HG03469 (cell line): Measurements from ENCODE around the gene RFK.
A peak's percentile ranks its signal among the peaks of the same experiment; 100 is the strongest.
"Not testable (repeated sequence)": the region's sequence is repeated elsewhere in the genome, so short reads cannot be mapped to it uniquely, and the experiment has no call there.

Experiments
- ATAC-seq: cut with Tn5 transposase; IDR thresholded peaks from one replicate; pipeline ENCODE4 v1.9.1; 2021; ENCODE audit warnings: mild to moderate bottlenecking, moderate library complexity, moderate number of reproducible peaks; ENCODE audit not compliant: unreplicated experiment

The RFK gene

DNA sequence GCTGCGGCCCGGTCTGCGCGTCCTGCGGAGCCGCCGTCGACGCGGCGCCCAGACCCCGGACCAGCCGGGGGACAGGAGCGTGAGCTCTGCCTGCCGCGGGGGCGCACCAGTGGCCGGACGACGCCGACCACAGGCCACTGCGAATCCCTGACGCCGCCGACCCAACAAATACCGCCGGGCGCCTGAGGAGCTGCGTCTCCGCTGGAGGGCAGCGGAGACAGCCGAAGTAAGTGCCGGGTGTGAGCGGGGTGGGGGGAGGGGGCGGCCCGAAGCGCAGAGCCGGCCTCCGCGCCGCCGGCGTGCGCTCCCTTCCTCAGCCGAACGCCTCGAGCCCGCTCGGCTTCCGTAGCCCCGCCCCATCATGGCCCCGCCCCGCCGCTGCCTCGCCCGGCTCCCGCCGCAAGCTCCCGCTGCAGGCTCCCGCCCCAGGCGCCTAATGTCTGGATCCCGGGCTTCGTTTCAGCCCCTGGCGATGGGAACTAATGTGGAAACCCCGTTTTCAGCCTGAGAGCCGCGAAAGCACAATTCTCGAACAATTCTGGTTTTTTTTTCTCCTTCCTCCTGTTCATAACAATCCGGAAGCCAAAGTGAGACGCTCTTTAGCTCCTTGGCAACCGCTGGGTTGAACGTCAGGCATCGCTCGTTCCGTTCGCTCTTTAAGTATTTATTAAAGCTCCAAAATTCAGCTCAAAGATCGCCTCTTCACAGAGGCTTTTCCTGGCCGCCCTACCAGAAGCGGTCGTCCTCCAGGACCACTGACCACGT lies at the start of gene RFK:
Gene RFK (minus strand): TSS at position 232 of the 765 bp plus-strand sequence. CDS start 255 bp downstream, outside the sequence.
- peak; percentile 43 for ATAC-seq

DNA sequence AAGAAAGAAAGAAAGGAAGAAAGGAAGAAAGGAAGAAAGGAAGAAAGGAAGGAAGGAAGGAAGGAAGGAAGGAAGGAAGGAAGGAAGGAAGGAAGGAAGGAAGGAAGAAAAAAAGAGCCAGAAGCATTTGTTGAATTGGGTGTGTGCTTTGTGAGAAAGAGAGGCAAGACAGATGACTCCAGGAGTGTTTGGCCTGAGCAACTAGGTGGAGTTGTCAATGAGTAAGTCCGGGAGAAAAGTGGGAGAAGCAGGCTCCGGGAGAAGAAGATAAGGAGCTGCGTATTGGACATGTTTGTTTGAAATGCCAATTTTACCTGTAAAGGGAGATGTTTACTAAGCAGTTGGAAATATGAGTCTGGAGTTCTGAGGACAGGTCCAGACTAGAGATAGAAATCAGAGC lies 49.7 kb upstream of the RFK start:
- ATAC-seq = no peak

DNA sequence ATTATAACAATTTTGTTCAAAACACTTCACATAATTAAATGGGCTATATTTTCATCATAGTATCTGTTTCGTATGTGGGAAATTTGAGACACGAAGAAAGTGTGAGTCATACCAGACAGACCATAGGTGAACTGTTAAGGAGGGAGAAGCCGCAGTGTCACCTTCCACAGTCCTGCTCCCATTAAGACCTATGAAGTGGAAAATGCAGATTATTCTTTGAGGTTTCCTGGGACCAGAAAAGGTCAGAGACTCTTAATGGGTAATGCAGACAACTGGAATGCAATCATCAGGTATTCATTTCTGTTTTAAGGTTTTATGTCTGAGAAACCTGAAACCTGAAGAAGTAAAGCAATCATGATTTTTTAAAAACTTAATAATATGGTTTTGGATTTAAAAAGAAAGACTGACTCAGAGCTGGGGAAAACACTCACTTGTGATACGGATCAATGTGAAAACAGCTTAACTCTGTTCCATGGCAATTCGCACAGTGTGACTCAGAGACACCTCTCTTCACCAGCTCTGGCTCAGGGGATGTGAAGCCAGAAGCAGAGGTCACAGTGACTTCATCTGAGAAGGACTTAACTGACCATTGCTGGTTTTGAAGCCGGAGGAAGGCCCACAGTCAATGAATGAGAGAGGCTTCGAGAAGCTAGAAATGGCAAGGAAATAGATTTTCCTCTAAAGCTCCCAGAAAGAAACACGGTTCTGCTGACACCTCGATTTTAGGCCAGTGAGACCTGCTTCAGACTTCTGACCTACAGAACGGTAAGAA lies 47.5 kb upstream of the RFK start:
- peak; percentile 47 for ATAC-seq

DNA sequence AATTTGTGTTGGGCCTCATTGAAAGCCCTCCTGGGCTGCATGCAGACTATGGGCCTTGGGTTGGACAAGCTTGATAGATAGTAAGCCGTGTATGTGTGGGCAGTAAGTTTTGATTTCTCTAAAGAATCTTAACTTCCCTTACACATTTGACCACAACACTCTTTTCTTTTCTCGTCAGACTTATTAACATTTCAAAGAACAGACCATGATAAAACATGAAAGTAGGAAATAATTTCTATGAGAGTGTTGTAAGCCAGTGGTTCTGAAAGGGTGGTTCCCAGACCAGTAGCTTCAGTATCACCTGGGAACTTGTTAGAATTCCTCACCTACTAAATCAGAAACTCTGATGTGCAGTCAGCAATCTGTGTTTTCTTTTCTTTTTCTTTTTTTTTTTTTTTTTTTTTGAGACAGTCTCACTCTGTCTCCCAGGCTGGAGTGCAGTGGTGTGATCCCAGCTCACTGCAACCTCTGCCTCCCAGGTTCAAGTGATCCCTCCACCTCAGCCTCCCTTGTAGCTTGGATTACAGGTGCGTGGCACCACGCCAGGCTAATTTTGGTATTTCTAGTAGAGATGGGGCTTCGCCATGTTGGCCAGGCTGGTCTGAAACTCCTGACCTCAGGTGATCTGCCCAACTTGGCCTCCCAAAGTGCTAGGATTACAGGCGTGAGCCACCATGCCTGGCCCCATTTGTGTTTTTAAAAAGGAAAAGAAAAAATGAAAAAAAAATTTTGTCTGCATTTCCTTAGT lies 44.8 kb upstream of the RFK start:
- ATAC-seq = peak; percentile 67

DNA sequence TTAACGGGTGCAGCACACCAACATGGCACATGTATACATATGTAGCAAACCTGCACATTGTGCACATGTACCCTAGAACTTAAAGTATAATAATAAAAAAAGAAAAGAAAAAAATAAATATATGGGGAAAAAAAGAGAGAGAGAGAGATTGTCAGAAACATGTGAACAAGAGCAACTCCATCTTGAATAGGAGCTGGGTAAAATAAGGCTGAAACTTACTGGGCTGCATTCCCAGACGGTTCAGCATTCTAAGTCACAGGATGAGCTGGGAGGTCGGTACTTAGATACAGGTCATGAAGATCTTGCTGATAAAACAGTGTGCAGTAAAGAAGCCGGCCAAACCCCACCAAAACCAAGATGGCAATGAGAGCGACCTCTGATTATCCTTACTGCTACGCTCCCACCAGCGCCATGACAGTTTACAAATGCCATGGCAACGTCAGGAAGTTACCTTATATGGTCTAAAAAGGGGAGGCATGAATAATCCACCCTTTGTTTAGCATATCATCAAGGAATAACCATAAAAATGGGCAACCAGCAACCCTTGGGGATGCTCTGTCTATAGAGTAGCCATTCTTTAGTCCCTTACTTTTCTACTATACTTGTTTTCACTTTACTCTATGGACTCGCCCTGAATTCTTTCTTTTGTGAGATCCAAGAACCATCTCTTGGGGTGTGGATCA lies 42.9 kb upstream of the RFK start:
- not testable (repeated sequence) for ATAC-seq

DNA sequence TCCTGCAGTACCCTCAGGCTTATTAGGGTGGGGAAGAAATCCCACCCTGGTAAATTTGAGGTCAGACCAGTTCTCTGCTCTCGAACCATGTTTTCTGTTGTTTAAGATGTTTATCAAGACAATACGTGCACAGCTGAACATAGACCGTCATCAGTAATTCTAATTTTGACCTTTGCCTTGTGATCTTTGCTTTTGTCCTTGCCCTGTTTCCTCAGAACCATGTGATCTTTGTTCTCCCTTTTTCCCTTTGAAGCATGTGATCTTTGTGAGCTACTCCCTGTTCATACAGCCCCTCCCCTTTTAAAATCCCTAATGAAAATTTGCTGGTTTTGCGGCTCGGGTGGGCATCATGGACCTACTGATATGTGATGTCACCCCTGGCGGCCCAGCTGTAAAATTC lies 40.7 kb upstream of the RFK start:
- ATAC-seq = not testable (repeated sequence)

DNA sequence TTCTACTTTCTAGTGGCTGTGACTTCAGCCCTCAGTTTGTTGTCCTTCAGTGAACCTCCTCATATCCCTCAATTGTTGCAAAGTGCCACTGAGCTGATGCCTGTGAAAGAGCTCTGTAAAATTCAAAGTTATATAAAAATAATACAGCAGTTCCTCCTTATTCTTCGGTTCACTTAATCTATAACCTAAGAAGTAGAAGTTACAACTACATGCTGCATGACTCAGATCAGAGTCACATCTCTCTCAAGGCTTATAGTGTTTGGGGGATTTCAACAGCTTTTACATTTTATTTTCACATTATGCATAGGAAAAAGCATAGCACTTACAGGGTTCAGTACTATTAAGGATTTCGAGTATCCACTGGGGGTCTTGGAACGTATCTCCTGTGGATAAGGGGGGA lies 39.6 kb upstream of the RFK start:
- no peak for ATAC-seq

DNA sequence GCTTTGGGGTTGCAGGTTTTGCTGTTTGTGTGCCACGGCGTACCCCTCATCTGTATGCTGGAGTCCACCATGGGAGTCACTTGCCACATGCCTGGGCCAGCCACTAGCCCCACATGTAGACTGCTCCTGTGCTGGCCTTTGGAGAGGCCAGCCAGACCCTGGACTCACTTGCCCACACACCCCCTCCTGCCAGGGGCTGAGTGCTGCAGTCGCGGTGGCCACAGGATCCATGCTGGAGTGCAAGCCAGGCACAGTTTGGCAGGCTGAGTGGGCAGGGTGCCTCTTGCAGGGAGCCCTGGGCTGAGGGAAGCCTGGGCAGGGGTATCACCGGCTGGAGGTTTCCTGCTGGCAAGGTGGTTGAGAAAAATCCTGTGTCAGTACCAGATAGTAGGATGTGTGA lies 39.2 kb upstream of the RFK start:
- ATAC-seq = no peak

DNA sequence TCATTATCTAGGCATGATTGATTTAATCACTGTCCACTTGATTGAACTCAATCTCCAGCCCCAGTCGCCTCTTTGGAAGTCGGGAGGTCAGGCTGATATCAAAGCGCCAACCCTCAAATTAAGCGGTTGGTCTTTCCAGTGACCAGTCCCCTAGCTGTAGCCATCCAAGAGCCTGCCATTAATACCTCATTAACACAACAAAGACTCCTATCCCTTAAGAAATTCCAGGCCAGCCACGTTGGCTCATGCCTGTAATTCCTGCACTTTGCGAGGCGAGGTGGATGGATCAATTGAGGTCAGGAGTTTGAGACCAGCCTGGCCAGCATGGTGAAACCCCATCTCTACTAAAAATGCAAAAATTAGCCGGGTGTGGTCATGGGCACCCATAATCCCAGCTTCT lies 37.4 kb upstream of the RFK start:
- ATAC-seq = no peak

DNA sequence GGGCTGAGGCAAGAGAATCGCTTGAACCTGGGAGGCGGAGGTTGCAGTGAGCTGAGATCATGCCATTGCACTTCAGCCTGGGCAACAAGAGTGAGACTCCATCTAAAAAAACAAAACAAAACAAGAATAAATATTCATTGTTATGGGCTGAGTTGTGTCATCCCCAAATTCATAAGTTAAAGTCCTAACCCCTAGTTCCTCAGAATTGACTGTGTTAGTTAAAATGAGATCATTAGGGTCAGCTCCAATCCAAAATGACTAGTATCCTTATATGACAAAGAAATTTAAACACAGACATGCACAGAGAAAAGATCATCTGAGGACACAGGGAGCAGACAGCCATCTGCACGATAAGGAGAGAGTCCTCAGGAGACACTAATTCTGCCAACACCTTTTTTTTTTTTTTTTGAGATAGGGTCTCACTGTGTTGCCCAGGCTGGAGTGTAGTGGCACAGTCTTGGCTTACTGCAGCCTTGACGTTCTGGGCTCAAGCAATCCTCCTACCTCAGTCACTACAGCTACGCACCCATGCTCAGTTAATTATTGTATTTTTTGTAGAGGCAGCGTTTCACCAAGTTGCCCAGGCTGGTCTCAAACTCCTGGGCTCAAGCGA lies 32.7 kb upstream of the RFK start:
- ATAC-seq = no peak

DNA sequence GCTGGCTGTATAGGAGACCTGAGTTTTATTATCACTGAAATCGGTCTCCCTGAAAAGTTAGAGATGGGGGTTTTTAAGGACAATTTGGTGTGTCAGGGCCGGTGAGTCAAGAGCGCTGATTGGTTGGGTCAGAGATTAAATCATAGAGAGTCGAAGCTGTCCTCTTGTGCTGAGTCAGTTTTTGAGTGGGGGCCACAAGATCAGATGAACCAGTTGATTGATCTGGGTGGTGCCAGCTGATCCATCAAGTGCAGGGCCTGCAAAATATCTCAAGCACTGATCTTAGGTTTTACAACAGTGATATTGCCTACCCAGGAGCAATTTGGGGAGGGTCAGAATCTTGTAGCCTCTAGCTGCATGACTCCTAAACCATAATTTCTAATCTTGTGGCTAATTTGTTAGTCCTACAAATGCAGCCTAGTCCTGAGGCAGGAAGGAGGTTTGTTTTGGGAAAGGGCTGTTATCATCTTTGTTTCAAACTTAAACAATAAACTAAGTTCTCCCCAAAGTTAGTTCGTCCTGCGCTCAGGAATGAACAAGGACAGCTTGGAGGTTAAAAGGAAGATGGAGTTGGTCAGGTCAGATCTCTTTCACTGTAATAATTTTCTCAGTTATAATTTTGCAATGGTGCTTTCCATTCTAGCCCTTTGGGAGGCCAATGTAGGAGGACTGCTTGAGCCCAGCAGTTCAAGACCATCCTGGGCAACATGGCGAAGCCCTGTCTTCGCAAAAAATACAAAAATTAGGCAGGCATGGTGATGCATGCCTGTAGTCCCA lies 31.6 kb upstream of the RFK start:
- no peak for ATAC-seq

DNA sequence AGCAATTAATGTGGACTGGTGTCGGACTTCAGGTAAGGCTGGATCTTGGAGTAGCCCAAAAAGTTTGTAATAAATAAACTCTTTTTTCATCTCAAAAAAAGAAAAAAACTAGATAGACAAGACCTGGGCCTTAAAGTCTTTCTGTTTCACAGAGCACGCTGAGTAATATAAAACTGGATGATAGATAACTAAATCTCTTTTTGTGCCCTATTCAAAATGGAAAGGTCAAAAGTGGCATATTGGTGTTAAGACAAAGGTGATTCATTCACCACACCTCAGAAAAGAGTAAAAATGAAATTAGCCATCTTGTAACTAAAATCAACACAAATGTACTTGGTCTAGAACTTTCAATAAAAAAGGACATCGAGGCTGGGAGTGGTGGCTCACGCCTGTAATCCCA lies 30.3 kb upstream of the RFK start:
- ATAC-seq = no peak

DNA sequence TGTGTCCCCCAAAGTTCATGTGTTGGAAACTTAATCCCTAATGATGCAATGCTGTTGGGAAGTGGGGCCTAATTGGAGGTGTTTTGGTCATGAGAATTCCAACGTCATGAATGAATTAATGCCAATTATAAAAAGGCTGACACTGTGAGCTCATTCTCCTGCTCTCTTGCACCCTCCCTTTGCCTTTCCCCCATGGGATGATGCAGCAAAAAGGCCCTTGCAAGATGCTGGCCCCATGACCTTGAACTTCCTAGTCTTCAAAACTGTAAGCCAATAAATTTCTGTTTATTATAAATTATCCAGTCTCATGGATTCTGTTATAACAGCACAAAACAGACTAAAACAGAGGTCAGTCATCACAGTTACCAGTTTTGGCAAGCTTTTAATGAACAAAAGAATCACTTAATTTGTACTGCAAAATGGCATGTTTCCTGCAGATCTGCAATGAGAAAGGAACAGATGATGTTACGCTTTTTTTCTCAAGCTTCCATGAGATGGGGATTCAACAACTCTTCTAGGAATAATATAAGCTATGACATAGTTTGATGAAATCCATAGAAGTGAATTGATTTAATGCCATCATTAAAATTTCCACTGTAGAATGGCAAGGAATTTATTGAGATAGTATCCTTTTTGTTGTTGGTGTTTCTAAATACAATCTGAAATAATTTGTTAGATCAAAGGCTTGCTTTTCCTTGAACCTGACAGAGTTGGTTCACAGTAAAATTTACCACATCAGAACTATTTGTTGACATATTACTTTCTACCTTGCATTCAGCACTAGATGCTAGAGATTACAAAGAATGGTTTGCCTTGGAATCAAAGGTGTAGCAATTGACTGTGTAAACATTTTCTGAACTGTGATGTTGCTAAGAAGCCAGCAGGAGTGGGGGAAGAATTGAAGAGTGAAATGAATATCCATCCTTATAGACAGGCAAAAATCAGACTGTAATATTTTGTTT lies 29.3 kb upstream of the RFK start:
- ATAC-seq = no peak

DNA sequence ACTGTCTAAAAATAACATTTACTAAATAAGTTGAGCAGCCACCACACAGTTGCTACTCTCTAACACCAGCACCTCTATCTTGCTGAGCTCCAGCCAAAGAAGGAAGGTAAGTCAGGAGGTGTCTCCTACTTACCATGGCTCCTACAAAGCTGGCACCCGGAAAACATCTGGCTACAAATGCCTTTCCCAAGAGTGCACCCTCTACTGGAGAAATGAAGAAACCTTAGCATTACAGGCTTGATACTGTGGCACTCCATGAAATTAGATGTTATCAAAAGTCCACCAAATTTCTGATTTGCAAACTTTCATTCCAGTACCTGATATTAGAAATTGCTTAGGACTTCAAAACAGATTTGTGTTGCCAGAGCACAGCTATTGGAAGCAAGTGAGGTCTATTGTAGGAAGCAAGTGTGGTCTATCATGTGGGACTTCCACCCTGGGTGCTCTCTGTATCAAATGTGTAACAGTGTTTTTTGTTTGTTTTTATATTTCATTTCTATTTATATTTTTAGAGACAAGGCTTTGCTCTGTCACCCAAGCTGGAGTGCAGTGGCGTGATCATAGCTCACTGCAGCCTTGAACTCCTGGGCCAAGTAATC lies 25.7 kb upstream of the RFK start:
- no peak for ATAC-seq

DNA sequence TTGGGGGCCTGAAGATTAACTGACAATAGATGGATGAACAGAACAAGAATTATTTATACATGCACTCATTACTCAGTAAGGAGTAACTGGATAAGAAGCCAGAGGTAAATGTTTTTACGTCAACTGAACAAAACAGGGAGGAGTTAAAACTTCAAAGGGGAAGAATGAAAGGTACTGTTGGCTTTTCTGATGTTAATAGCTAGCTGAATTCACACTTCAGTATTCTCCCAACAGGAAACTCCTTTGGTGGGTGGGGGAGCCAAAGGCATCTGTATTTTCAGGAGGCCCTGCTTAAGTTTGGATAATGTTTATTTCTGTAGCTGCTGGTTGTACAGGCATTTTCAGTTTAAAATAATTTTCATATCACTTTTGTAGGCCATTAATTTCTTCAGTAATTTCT lies 23.2 kb upstream of the RFK start:
- ATAC-seq = no peak

DNA sequence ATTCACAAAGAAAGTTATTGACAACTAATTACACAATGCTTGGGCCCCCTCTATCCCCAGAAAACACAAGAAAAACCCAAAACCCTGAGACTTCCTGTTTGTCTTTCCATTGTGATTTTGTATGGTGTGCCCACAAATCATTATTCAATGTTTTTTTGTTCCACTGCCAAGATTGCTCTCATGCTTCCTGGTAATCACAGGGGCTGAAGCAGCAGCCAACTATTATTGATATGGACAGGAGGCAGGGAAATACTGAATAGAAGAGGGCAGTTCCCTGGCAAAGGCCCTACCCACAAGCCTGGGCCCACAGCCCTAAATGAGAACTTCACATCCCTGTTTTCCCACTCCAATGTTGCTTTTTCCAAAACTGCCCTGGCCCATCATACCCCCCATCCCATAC lies 21.5 kb upstream of the RFK start:
- no peak for ATAC-seq

DNA sequence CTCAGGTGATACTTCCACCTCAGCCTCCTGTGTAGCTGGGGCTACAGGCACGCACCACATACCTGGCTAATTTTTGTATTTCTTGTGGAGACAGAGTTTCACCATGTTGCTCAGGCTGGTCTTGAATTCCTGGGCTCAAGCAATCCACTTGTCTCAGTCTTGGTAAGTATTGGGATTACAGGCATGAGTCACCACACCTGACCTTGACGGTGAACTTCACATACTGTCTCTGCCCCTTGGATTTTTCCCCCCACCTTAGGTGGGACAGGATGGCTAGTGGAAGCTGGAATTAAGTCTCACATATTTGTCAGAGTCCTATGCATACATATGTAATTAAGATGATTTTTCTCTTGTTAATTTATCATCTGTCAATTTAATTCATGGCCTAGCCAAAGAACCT lies 20.9 kb upstream of the RFK start:
- no peak for ATAC-seq

DNA sequence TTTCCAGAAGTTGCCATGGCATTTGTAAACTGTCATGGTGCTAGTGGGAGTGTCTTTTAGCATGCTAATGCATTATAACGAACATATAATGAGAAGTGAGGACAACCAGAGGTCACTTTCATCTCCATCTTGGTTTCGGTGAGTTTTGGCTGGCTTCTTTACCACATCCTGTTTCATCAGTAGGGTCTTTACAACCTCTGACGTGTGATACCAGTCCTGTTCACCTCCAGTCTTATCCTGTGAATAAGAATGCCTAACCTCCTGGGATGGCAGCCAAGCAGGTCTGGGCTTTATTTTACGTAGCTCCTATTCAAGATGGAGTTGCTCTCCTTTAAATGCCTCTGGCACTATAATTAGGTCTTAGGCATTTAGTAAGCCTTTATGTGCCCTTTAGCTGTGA lies 20.4 kb upstream of the RFK start:
- ATAC-seq = peak; percentile 67
